Measurements from ENCODE around the gene MRPS12.
"Not testable (repeated sequence)": the region's sequence is repeated elsewhere in the genome, so short reads cannot be mapped to it uniquely, and the experiment has no call there.

The MRPS12 gene

DNA sequence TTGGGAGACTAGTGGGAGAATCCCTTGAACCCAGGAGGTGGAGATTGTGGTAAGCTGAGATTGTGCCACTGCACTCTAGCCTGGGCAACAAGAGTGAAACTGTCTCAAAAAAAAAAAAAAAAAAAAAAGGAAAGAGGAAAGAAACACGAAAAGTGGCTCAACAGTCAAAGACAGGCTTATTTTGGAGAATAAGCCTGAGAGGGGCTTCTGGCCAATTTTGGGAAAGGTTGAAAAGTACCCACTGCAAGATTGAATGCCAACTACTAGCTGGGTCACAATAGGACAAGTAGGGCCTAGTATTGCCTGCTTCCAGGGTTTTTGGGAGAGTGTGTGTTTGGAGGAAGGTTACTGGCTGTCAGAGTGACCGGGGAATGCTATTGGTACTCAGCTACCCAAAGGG, 27.6 kb downstream of the MRPS12 start:
- DNase-seq, result no peak
- Mint-ChIP-seq H3K27me3 (peaks cover 40% of the 10 kb centered on the region), H3K4me3 (no peak overlapping the region), H3K27ac (no peak overlapping the region), H3K36me3 (no peaks in the 10 kb centered on the region), H3K9me3 (no peaks in the 10 kb centered on the region), H3K4me1 (peaks cover 4% of the 10 kb centered on the region)
- CTCF ChIA-PET, result no interaction called here

DNA sequence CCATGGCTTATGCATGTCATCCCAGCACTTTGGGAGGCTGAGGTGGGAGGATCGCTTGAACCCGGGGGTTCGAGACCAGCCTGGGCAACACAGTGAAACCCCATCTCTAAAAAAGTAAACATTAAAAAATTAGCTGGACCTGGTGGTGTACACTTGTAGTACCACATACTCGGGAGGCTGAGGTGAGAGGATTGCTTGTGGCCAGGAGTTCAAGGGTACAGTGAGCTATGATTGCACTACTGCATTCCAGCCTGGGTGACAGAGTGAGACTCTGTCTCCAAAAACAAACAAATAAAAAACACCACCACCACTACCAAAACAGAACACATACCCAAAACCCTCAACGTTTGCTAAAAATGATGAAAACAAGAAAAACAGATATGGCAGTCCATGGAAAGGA, 28.9 kb downstream of the MRPS12 start:
- H3K27ac Mint-ChIP-seq, result no peak overlapping the region
- H3K4me3 Mint-ChIP-seq, result no peak overlapping the region
- peaks cover 4% of the 10 kb centered on the region for H3K4me1 Mint-ChIP-seq
- no peaks in the 10 kb centered on the region for H3K36me3 Mint-ChIP-seq
- H3K27me3 Mint-ChIP-seq, result peaks cover 32% of the 10 kb centered on the region
- DNase-seq, result no peak
- CTCF ChIA-PET, result interaction anchor here (0.6 kb wide), 1 partner anchor 192 kb away, joined by 4 read pairs; no protein-coding TSS in a partner anchor
- no peaks in the 10 kb centered on the region for H3K9me3 Mint-ChIP-seq

DNA sequence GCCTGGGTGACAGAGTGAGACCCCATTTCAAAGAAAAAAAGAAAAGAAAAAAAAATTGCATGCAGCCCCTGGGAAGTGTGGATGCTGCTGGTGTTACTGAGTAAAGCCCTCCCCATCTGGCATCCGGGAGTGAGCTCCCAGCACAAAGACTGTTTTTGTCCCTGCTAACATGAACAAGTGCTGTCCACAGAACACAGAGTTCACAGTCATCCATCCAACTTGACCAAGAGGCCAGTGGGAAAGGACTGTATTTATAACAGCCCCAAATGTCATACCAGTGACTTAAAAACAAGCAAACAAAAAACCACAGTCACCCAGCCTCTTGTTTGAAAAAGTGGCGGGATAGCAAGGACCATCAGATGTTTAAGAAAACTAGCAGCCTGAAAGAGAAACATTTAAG, 34.0 kb downstream of the MRPS12 start:
- H3K4me1 Mint-ChIP-seq, result peaks cover 4% of the 10 kb centered on the region
- H3K27me3 Mint-ChIP-seq, result peaks cover 30% of the 10 kb centered on the region
- no peak for DNase-seq
- H3K36me3 Mint-ChIP-seq, result no peaks in the 10 kb centered on the region
- CTCF ChIA-PET, result no interaction called here
- H3K4me3 Mint-ChIP-seq, result no peak overlapping the region
- H3K9me3 Mint-ChIP-seq, result no peaks in the 10 kb centered on the region
- H3K27ac Mint-ChIP-seq, result no peak overlapping the region

DNA sequence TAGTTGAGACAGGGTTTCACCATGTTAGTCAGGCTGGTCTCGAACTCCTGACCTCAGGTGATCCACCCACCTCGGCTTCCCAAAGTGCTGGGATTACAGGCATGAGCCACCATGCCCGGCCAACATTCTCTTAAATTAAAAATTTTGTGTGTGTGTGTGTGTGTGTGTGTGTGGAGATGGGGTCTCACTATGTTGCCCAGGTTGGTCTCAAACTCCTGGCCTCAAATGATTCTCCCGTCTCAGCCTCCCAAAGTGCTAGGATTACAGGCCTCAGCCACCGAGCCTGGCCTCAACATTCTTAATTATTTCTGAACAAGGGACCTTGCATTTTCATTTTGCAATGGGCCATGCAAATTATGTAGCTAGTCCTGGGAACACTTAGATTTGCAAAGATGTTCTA, 35.4 kb downstream of the MRPS12 start:
- H3K9me3 Mint-ChIP-seq, H3K4me3 Mint-ChIP-seq, CTCF ChIA-PET, H3K27ac Mint-ChIP-seq, DNase-seq, H3K4me1 Mint-ChIP-seq, H3K36me3 Mint-ChIP-seq: not testable (repeated sequence)
- H3K27me3 Mint-ChIP-seq, result peaks cover 27% of the 10 kb centered on the region

DNA sequence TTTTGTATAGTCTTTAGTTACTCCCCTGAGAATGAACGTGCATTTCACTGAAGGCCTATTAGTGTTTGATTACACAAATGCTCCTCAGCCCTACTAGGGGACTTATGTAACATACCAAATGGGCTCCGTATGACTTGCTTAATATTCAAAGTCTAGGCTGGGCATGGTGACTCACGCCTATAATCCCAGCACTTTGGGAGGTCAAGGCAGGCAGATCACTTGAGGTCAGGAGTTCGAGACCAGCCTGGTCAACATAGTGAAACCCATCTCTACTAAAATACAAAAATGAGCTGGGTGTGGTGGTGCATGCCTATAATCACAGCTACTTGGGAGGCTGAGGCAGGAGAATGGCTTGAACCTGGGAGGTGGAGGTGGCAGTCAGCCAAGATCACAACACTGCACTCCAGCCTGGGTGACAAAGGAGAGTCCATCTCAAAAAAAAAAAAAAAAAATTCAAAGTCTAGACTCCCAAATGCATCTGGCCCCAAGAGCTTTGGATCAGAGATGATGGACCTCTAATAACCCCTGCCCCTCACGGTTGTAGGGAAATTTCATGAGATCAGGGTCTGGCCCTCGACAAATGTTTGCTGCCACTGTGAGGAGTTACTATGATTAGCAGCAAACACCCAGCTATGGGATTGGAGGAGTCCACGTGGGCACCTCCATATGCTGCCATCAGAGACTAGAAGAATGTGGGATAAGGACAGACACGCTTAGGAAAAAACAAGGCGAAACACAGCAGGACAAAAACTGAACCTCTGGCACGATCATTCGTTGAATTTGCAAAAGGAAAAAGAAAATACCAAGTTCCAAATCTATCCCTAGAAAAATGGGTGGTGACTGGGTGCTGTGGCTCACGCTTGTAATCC, 40.2 kb downstream of the MRPS12 start:
- Mint-ChIP-seq H3K9me3 (no peaks in the 10 kb centered on the region), H3K36me3 (no peaks in the 10 kb centered on the region), H3K4me1 (peaks cover 7% of the 10 kb centered on the region), H3K4me3 (no peak overlapping the region), H3K27ac (no peak overlapping the region), H3K27me3 (peaks cover 34% of the 10 kb centered on the region)
- CTCF ChIA-PET, result interaction anchor here (1.5 kb wide), 1 partner anchor 9 kb away, joined by 4 read pairs; no protein-coding TSS in a partner anchor
- DNase-seq, result no peak

DNA sequence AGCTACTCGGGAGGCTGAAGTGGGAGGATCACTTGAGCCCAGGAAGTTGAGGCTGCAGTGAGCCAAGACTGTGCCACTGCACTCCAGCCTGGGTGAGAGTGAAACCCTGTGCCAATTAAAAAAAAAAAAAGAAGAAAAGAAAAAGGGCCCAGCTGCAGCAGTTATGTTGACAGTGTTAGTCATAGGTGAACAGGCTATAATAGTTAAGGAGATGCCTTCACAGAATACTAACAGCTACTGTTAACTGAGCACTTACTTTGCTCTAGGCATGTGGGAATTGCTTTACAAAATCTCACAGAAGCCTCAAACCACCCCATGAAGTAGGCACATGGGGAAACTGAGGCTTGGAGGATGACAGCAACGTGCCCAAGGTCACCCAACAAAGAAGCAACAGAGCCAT, 40.9 kb downstream of the MRPS12 start:
- Mint-ChIP-seq H3K4me3 (no peak overlapping the region), H3K4me1 (peaks cover 11% of the 10 kb centered on the region), H3K27me3 (peaks cover 42% of the 10 kb centered on the region), H3K9me3 (no peaks in the 10 kb centered on the region), H3K27ac (no peak overlapping the region), H3K36me3 (no peaks in the 10 kb centered on the region)
- CTCF ChIA-PET, result interaction anchor here (0.6 to 1.5 kb wide), 2 partner anchors 10 to 15 kb away, joined by 4 read pairs; no protein-coding TSS in a partner anchor
- DNase-seq, result no peak

DNA sequence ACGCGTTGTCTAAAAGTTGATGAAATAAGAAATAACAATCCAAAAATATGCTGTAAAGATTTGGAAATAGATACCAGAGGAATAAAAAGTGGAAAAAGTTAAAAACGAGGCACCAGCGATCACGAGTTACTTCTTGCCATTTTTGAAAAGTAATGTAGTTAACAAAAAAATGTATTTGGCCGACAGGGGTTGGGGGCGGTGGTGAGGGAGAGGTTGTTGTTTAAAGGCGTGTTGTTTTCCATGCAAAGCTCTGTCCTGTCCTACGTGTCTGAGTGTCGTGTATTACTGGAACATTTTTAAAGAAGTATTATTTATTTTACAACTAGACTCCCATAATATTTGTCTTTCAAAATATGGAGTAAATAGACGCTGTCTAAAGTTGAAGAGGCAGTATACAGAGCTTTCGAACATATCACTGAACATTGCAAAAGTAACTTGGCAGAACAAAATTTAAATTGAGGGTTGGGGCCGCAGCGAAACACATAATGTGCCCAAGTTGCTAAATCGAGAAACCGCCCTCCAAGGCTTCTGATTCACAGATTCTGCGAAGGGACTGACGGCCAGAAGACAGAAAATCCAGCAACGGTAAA, 44.0 kb downstream of the MRPS12 start:
- no peak for DNase-seq
- H3K27ac Mint-ChIP-seq, result no peak overlapping the region
- CTCF ChIA-PET, result no interaction called here
- no peaks in the 10 kb centered on the region for H3K36me3 Mint-ChIP-seq
- H3K27me3 Mint-ChIP-seq, result peaks cover 44% of the 10 kb centered on the region
- H3K4me3 Mint-ChIP-seq, result no peak overlapping the region
- H3K4me1 Mint-ChIP-seq, result peaks cover 11% of the 10 kb centered on the region
- no peaks in the 10 kb centered on the region for H3K9me3 Mint-ChIP-seq

DNA sequence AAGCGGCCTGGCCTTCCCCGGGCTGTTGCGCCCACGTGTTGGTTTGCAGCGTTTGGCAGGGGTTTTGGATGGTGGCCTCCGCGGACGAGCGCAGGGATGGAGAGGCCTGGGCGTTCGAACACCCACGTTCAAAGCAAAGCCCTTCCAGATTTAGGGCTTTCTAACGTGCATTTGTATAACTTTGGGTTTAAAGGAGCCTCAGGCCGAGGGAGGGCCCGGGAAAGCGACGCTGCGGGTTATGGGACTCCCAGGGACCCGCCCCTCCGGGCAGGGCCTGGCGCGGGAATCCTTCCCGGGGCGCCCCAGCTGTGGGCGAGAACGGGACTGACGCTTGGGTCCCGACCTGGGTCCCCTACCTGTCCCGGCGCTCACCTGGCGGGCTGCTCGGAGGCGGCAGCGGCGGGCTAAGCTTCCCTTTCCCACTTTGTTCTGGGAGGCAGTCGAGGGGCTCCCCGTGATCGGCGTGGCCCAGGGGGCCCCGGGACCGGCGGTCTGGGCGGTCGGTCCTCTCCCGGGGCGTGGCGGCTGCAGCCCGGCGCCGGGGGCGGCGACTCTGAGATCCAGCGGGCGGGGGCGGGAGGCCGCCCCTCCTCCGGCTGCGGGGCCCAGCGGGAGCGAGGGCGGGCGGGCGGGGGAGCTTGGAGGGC, 44.6 kb downstream of the MRPS12 start, which contains the start of gene FBXO17:
TSS of gene FBXO17 (minus strand) at position 529 of the 647 bp plus-strand sequence. CDS start 25,423 bp downstream, outside the sequence.
- CTCF ChIA-PET, result interaction anchor here (2.2 kb wide), 1 partner anchor 13 kb away, joined by 8 read pairs; no protein-coding TSS in a partner anchor
- Mint-ChIP-seq H3K27ac (no peak within 1 kb of the TSS), H3K4me3 (no peak within 1 kb of the TSS), H3K9me3 (peaks cover under 1% of the 10 kb centered on the region), H3K27me3 (peaks cover 43% of the 10 kb centered on the region), H3K36me3 (no peaks in the 10 kb centered on the region), H3K4me1 (peaks cover 11% of the 10 kb centered on the region)
- no peak for DNase-seq

DNA sequence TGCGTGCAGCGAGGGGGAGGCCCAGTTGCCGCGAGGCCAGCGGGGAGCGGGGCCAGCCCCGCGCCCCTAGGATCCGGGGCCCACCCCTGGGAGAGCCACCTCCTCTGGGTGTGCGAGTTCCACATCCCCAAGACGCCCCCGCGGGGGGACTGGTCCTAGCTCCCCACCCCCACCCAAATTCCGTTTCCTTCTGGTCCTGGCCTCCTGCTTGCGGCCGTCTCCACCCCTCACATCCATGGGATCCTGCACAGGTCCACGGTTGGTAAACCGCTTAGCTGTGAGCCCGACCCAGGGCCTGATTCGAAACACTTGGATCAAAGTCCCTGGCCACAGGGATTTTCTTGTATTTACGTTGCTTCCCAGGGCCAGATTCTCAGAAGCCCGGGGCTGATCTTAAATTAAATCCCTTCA, 45.1 kb downstream of the MRPS12 start:
- Mint-ChIP-seq H3K9me3 (peaks cover 4% of the 10 kb centered on the region), H3K27me3 (peaks cover 43% of the 10 kb centered on the region), H3K36me3 (no peaks in the 10 kb centered on the region), H3K4me1 (peaks cover 11% of the 10 kb centered on the region), H3K4me3 (no peak overlapping the region), H3K27ac (no peak overlapping the region)
- DNase-seq, result no peak
- CTCF ChIA-PET, result interaction anchor here (2.2 kb wide), 1 partner anchor 14 kb away, joined by 8 read pairs; no protein-coding TSS in a partner anchor

DNA sequence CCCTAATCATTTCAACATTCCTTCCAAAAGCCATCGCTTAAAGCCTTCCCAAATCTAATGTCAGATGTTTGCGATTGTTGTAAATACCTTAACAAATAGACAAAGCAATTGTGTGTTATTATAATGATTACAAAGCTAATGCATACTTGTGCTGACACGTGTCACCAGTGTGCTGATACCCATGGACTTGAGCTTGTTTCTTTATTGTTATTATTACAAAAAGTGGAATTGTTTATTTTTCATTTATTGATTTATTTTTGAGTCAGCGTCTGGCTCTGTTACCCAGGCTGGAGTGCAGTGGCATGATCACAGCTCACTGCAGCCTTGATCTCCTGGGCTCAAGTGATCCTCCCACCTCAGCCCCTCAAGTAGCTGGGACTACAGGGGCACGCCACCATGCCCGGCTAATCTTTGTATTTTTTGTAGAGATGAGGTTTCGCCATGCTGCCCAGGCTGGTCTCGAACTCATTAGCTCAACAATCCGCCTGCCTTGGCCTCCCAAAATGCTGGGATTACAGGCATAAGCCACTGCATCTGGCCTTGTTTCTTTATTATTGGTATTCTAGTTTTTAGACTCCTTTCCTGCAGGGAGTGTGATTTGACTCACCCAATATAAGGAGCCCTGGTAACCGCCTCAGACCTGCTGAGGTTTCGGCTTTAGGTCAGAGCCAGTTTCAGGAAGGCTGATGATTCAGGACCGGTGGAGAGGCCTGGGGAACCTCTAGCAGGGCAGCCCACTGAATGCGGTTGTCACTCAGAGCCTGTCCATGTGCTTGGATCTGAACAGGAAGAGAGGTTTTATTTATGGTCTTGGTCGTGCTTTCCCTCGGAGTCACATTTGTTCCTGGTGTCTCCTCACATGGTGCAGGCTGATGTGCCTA, 46.9 kb downstream of the MRPS12 start:
- Mint-ChIP-seq H3K4me3 (no peak overlapping the region), H3K4me1 (peaks cover 11% of the 10 kb centered on the region), H3K27me3 (peaks cover 43% of the 10 kb centered on the region), H3K36me3 (no peaks in the 10 kb centered on the region), H3K9me3 (peaks cover 4% of the 10 kb centered on the region), H3K27ac (no peak overlapping the region)
- CTCF ChIA-PET, result interaction anchor here (2.2 kb wide), 1 partner anchor 15 kb away, joined by 8 read pairs; no protein-coding TSS in a partner anchor
- no peak for DNase-seq

DNA sequence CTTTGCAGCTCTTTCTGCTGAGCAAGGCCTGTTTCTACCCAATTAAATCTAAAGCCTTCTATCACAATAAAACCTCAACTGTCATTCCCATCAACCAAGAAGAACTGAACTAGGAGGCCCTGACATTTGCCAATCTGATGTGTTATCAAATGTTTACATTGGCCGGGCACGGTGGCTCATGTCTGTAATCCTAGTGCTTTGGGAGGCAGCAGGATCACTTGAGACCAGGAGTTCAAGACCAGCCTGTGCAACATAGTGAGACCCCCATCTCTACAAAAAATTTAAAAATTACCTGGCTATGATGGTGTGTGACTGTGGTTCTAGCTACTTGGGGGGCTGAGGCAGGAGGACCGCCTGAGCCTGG, 47.6 kb downstream of the MRPS12 start:
- CTCF ChIA-PET, result no interaction called here
- Mint-ChIP-seq H3K4me3 (no peak overlapping the region), H3K27ac (no peak overlapping the region)

DNA sequence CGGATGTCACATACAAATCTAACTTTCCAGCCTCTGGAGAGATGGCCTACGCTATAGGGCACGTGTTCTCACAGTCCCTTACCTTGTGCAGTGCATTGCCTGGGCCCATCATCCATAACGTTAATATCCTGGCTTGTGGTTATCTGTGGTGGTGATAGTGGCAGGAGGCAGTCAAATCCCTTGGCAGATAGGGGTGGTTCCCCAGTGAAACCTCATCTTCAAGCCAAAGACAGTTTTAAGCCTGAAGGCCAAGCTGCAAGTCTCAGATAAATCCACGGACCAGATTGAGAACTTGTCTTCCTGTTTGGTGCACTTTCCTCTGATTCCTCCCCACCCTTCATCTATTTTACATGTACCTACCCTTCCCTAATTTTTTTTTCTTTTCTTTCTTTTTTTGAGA, 49.1 kb downstream of the MRPS12 start:
- CTCF ChIA-PET, result interaction anchor here (0.7 kb wide), 1 partner anchor 163 kb away, joined by 3 read pairs; no protein-coding TSS in a partner anchor
- no peak for DNase-seq
- peaks cover 4% of the 10 kb centered on the region for H3K9me3 Mint-ChIP-seq
- H3K27ac Mint-ChIP-seq, result no peak overlapping the region
- H3K27me3 Mint-ChIP-seq, result peaks cover 36% of the 10 kb centered on the region
- no peaks in the 10 kb centered on the region for H3K36me3 Mint-ChIP-seq
- H3K4me1 Mint-ChIP-seq, result peaks cover 8% of the 10 kb centered on the region
- no peak overlapping the region for H3K4me3 Mint-ChIP-seq

More for the DNA sequence above, 47.6 kb downstream of the MRPS12 start:
- Mint-ChIP-seq H3K9me3 (peaks cover 4% of the 10 kb centered on the region), H3K27me3 (peaks cover 40% of the 10 kb centered on the region), H3K36me3 (no peaks in the 10 kb centered on the region), H3K4me1 (peaks cover 11% of the 10 kb centered on the region)
- DNase-seq, result no peak

DNA sequence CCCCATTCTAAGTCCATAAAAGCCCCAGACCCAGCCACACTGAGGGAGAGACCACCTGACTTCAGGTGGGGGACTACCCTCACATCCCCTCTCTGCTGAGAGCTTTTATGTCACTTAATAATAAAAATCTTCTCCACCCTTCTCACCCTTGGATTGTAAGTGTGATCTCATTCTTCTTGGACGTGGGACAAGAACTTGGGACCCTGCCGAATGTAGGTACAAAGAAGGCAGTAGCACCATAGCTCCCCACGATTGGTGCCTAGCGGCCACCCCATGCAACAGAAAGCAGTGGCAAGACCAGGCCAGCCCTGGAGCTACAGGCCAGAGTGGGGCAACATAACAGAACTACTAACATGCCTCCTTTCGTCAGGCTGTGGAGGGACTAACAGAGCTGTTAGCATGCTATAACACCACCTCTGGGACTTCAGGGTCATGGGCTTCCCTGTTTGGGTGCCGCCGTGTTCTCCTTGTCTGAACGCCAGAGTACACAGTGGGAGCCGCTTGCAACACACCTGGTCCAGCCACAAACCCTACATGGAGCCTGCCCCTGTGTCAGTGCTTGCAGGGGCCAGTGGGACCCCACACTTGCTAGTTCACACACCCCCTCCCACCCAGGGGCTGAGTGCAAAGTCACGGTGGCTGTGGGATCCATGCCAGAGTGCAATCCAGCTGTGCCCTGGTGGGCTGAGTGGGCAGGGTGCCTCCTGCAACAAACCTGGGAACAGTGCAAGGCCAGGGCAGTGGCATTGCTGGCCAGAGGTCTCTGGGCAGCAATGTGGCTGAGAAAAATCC, 50.0 kb downstream of the MRPS12 start:
- Mint-ChIP-seq H3K27me3 (peaks cover 28% of the 10 kb centered on the region), H3K9me3 (peaks cover 4% of the 10 kb centered on the region), H3K27ac (no peak overlapping the region), H3K4me1 (peaks cover 4% of the 10 kb centered on the region), H3K4me3 (no peak overlapping the region), H3K36me3 (no peaks in the 10 kb centered on the region)
- no peak for DNase-seq
- CTCF ChIA-PET, result no interaction called here

Data from activated naive CD4-positive, alpha-beta T cell treated with anti-CD3 and anti-CD28 coated beads, Interleukin-2, amount 10 ng/mL, durations not matched to agents 7 days and 5 days (primary cell).